A549 treated with AZD9567 at 1 μM for 4 hours (cell line): Measurements from ENCODE around the gene MS4A10. TPM values are rescaled to one million over a fixed set of nuclear protein-coding genes. Genes with fewer than 3 reads are reported as not detected.

Experiments used
- total RNA-seq: library from RNA; stranded (reverse); fragments of 200-300 nt; extraction: Qiagen RNA extraction; gene quantifications from 5 replicates; pipeline ENCODE4 v1.2.3, GENCODE V29; 2022; ENCODE audit not compliant: insufficient read depth

MS4A10 gene
- not detected in 5 replicates for total RNA-seq

GRCh38 chr11:60785136-60785535 is at the start of gene MS4A10:
Gene MS4A10, plus strand, starts transcription at chr11:60785333. Its CDS starts 5,003 bp downstream, at chr11:60790336.

GRCh38 chr11:60756307-60757032 is 28.7 kb upstream of the MS4A10 start, which contains the start of gene MS4A15:
Gene MS4A15, plus strand, starts transcription at chr11:60756867. Its CDS starts 6,867 bp downstream, at chr11:60763734.

GRCh38 chr11:60841797-60842667 is 56.9 kb downstream of the MS4A10 start, which contains the start of gene CCDC86:
Gene CCDC86, plus strand, starts transcription at chr11:60842113. Its CDS starts 12 bp downstream, at chr11:60842125.

Other genes with a start within 250 kb of the MS4A10 start
- not detected in 5 replicates for gene MS4A8, start 85.7 kb upstream of the MS4A10 start, total RNA-seq
- gene MS4A18, start 60.6 kb upstream of the MS4A10 start, total RNA-seq = not detected in 5 replicates
- 0.05 TPM in 1 of 5 replicates, not detected in the others for gene MS4A15, start 28.5 kb upstream of the MS4A10 start, total RNA-seq
- 91.9 to 107 TPM (median 95.6 TPM) in 5 replicates for gene CCDC86, start 56.8 kb downstream of the MS4A10 start, total RNA-seq
- gene PTGDR2, start 70.6 kb downstream of the MS4A10 start, total RNA-seq = 0.05 to 0.08 TPM (median 0.07 TPM) in 4 of 5 replicates, not detected in the other
- gene ZP1, start 82.2 kb downstream of the MS4A10 start, total RNA-seq = 0.05 to 0.60 TPM (median 0.23 TPM) in 4 of 5 replicates, not detected in the other
- 180 to 197 TPM (median 188 TPM) in 5 replicates for gene PRPF19, start 121.3 kb downstream of the MS4A10 start, total RNA-seq
- gene TMEM109, start 128.8 kb downstream of the MS4A10 start, total RNA-seq = 111 to 124 TPM (median 116 TPM) in 5 replicates
- 72.0 to 145 TPM (median 132 TPM) in 5 replicates for gene TMEM132A, start 139.1 kb downstream of the MS4A10 start, total RNA-seq
- gene SLC15A3, start 166.8 kb downstream of the MS4A10 start, total RNA-seq = not detected in 5 replicates
- 0.08 to 0.16 TPM (median 0.09 TPM) in 4 of 5 replicates, not detected in the other for gene CD6, start 186.3 kb downstream of the MS4A10 start, total RNA-seq